LNCaP clone FGC (cell line): Measurements from ENCODE around the gene WDR17.

Experiments
- DNase-seq: peaks from one replicate; pipeline ENCODE4 v3.0.0-alpha.2; 2011; ENCODE audit warnings: low read depth
- H3K4me3 ChIP-seq: 2 replicates; pipeline ENCODE4 v1.5.1; 2011; ENCODE audit warnings: mild to moderate bottlenecking, low read depth, low read length, control low read depth
- TF ChIP-seq, protein P1 (sequence below): IDR thresholded peaks from 2 replicates; pipeline ENCODE4 v1.5.1; 2012; ENCODE audit warnings: mild to moderate bottlenecking; ENCODE audit not compliant: control insufficient read depth, insufficient read depth; ENCODE audit errors: extremely low read depth

Gene WDR17

DNA sequence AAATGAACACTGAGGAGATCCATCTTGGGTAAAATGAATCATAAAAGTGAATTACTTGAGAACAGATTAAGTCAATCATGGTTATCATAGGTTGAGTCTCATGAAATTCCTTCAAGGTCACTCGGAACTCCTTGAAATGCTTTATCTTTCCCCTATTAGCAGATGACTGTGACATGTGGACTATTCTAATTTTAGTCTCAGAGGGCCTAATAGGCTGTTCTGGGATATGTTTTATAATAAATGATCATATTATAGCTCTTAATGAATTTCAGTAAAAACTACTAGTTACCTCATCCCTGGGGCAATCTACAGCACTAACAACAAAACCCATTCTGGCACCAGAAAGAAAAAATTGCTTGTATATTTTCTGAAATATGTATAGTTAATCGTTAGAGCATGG lies 85.1 kb downstream of the WDR17 start:
- TF ChIP-seq, protein P1, sequence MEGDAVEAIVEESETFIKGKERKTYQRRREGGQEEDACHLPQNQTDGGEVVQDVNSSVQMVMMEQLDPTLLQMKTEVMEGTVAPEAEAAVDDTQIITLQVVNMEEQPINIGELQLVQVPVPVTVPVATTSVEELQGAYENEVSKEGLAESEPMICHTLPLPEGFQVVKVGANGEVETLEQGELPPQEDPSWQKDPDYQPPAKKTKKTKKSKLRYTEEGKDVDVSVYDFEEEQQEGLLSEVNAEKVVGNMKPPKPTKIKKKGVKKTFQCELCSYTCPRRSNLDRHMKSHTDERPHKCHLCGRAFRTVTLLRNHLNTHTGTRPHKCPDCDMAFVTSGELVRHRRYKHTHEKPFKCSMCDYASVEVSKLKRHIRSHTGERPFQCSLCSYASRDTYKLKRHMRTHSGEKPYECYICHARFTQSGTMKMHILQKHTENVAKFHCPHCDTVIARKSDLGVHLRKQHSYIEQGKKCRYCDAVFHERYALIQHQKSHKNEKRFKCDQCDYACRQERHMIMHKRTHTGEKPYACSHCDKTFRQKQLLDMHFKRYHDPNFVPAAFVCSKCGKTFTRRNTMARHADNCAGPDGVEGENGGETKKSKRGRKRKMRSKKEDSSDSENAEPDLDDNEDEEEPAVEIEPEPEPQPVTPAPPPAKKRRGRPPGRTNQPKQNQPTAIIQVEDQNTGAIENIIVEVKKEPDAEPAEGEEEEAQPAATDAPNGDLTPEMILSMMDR: no peak
- H3K4me3 ChIP-seq: no peak overlapping the region
- DNase-seq: no peak

DNA sequence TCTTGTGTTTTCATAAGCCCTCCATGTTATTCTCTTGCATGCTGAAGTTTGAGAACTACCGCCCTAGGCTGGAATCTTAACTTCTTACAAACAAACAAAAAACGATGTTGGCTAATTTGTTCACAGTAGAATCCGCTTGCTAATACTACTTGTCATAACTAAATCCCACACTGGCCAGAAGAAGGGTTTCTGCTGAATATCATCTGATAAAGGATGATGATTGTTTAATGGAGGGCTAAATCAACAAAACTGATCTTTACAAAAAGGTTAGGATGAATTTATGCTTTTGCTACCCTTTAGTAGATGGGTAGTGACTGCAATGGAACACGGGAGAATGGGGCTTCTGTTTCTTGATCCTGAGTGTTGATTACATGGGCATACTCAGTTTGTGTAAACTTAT lies 87.5 kb downstream of the WDR17 start:
- TF ChIP-seq, protein P1: no peak
- H3K4me3 ChIP-seq: no peak overlapping the region
- no peak for DNase-seq

DNA sequence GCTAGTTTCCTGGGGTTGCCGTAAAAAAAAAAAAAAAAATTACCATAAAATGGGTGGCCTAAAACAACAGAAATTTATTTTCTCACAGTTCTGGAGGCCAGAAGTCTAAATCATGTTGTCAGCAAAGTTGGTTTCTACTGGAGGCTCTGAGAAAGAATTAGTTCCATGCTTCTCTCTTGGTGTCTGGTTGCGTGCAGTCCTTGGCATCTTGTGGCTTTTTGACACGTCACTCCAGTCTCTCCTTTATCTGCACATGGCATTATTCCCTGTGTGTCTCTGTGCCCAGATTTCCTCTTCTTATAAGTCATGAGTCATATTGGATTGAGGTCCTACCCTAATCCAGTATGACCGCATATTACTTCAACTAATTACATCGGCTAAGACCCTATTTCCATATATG lies 91.0 kb downstream of the WDR17 start:
- DNase-seq: no peak
- TF ChIP-seq, protein P1: no peak
- no peak overlapping the region for H3K4me3 ChIP-seq

DNA sequence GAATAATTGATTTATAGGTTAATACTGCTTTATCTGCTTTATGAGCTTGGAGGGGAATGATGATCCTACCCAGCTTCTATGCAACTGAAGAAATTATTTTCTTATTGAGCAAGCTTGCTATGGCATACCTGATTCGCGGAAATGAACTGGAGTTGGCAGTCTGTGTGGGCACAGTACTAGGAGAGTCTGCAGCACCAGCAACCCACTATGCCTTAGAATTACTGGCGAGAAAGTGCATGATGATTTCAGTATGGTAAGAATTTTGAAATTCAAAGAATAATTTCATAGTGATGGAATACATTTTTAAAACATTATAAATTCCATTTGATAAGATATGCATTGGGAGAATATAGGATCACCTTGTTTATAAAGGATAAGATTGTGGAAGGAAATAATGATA lies 97.4 kb downstream of the WDR17 start:
- TF ChIP-seq, protein P1: no peak
- no peak overlapping the region for H3K4me3 ChIP-seq

DNA sequence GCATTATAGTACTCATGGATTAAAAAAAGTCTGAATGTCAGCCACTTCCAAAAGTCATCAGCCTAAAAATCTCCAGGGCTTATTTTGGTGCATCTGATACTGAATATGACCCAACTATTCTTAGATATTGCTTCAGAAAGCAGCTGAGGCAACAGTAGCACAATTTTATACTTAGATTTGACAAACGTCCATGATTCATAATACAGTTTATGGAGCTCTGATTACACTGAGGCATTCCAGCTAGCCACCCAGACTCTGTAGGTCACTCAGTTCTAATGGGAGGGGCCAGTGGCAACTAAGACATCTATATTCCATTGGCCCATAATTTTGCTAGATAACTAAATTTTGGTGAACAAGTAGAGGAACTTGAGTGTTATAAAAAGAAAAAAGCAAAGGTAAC lies 119.4 kb downstream of the WDR17 start:
- TF ChIP-seq, protein P1: no peak
- H3K4me3 ChIP-seq: no peak overlapping the region
- DNase-seq: no peak

More for the DNA sequence above, 97.4 kb downstream of the WDR17 start:
- no peak for DNase-seq

DNA sequence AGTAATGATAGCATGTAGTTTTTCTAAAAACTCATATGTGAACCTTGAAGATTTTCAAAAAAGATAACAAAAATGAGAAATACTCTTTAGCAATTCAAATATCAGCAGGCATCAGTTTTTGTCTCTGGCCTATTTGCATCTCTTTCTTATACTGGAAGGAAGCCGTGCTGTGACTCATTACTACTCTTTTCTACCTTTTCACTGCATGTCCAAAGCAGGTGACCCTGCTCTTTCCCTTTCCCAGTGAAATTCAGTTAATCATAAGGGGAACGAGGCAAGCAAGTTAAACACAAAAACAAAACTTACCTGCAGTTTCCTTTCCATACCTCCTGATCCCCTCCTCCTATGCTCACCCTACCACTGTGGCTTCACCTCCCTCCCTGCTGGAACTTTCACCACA lies 120.4 kb downstream of the WDR17 start:
- no peak overlapping the region for H3K4me3 ChIP-seq
- DNase-seq: no peak

More for the DNA sequence above, 120.4 kb downstream of the WDR17 start:
- TF ChIP-seq, protein P1: no peak
